HG03457 (cell line): ENCODE results near the gene RGL3.
"Not testable (repeated sequence)": the region's sequence is repeated elsewhere in the genome, so short reads cannot be mapped to it uniquely, and the experiment has no call there.

Source experiments
- ATAC-seq: cut with Tn5 transposase; IDR thresholded peaks from one replicate; pipeline ENCODE4 v1.9.1; 2021; ENCODE audit warnings: moderate number of reproducible peaks; ENCODE audit not compliant: unreplicated experiment

Gene RGL3

DNA sequence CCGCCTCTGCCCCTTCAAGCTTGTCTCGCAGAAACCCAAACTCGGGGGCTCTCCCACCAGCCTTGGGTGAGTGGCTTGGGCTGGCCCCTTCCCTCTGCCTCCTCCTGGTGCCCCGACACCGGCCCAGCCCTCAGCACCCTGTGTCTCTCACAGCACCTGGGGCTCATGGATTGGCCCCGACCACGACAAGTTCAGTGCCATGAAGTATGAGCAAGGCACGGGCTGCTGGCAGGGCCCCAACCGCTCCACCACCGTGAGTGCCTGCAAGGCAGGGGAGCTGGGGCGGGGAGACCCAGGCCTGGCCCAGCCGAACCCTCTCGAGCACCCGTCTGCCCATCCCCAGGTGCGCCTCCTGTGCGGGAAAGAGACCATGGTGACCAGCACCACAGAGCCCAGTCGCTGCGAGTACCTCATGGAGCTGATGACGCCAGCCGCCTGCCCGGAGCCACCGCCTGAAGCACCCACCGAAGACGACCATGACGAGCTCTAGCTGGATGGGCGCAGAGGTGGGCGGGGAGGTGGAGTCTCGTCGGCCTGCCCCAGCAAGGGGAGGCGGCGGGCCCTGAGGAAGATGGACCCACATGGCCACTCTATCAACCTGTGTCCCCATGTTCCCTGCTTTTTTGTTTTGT is 29.9 kb upstream of the RGL3 start:
- no peak for ATAC-seq

DNA sequence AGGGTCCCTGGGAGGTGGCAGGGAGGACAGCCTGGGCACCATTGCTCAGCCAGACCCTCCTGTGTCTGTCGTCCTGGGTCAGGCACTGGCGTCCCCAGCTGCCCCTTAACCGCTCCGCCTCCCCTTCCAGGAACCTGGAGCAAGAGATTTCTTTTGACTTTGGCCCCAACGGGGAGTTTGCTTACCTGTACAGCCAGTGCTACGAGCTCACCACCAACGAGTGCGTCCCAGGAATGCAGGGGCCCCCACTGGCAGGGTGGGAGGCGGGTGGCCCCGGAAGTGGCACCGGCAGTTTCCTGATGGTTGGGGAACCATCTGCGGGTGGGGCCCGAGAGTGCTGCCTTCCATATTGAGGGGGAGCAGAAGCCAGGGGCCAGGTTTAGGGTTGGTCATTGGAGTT is 29.3 kb upstream of the RGL3 start:
- ATAC-seq = no peak

DNA sequence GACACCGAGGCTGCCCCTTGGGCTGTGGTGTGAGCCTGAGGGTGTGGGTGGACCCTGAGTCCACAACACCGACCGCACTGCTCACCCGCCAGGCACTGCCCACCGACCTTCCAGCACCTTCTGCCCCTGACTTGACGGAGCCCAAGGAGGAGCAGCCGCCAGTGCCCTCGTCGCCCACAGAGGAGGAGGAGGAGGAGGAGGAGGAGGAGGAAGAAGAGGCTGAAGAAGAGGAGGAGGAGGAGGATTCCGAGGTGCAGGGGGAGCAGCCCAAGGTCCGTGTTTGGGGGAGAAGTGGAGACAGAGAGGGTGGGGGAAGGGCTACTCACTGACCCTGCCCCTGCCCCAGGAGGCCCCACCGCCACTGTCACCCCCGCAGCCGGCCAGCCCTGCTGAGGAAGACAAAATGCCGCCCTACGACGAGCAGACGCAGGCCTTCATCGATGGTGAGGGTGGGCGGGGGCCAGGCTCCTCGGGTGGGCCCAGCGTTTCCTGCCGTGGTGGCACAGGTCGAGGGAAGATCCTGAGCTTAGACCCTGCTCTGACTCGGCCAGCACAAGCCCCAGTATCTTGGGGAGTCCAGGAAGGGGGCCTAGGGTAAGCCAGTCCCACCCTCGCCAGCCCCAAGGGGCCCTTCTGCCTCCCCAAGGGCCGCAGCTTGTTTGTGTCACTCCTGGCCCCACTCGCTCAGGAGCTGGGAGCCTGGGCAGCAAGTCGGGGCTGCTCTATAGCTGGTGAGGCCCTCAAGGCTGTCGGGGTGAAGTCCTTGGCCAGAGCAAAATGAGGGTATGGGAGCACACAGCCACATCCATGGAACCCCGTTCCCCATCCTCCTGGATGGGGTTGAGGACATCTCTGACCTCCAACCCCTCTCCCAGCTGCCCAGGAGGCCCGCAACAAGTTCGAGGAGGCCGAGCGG is 28.5 kb upstream of the RGL3 start:
- ATAC-seq = no peak

DNA sequence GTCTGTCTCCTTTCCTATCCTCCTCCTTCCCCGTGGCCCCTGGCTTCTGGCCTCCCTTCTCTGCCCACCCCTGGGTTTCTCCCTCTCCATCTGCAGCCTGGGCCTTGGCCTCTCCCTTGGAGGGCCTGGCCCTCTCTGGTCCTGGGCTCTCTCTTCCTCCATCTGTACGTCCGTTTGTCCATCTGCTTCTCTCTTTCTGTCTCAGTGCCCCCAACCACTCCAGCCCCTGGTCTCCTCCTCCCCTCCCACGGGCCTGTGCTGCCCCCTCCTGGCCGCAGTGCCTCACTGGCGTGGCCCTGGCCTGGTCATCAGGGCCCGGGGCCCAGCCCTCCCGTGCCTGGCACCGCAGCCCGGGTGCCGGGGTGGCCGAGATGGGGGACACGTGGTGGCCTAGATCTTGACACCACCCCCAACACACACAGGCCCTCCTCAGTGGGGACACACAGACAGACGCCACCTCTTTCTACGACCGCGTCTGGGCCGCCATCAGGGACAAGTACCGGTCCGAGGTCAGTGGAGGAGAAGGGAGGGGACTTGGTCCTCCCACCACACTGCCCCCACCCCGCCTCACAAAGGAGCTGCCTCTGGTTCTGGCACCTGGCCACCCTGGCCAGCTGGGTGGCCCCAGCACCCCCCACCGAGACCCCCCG is 27.7 kb upstream of the RGL3 start:
- ATAC-seq = no peak

DNA sequence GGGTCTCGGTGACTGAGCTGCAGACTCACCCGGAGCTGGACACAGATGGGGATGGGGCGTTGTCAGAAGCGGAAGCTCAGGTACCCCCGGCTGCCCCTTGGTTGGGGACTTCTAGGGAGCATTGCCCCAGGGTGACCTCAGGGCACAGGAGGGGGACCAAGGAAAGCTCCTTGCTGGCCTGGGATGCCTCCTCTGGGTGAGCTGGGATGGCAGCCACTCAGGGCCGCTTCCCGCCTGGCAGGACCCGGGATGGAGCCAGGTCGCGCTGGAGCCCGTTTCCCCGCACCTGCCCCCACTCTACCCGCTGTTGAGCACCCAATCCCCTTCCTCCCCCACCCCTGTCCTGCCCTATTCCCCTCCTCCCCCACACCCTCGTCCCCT is 27.1 kb upstream of the RGL3 start:
- ATAC-seq = no peak

DNA sequence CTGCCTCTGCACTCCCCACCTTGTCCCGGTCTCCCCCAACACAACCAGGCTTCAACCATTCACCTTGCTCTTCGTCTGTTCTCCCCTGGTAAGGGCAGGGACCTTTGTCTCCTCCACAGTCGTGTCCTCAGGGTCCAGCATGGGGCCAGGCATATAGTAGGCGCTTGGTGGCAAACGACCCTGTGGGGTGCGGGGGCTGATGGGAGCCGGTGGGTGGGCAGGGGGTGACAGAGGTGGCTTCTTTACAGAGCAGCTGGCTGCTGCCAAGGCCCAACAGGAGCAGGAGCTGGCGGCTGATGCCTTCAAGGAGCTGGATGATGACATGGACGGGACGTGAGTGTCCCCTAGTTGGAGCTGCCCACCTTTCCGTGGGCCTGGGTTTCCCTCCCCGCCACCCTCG is 26.0 kb upstream of the RGL3 start:
- ATAC-seq = no peak

DNA sequence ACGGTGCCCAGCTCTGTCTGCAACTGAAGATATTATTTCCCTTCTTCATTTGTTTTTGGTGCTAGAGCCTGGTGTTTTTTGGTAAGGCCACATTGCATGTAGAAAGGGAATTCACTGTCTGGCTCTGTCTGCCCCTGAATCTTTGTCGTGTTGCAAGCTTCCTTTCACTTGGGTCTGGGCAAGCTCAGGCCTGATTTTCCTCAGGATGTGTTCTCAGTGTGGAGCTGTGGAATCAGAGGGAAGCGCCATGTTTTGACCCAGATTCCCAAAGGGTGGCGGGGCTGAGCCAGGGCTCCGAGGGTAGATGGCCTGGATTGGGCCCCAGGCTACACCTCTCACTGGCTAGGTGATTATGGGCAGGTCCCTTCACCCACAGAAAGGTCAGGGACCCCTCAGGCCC is 24.9 kb upstream of the RGL3 start:
- ATAC-seq = no peak

DNA sequence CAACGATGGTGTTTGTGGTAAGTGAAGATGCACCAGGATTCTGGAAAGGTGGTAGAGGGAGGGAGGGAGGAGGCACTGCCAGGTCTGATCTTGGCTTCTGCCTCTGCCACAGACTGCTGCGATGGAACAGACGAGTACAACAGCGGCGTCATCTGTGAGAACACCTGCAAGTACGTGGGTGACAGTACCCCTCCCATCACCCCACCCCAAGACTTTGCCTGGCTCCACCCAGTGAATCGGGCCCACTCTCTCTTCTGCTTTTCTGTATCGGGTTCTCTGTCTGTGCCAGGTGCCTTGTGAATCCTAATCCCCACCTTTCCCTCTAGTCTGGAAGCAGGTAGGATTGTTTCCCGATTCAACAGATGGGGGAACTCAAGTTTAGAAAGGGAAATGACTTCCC is 18.8 kb upstream of the RGL3 start:
- ATAC-seq = no peak

DNA sequence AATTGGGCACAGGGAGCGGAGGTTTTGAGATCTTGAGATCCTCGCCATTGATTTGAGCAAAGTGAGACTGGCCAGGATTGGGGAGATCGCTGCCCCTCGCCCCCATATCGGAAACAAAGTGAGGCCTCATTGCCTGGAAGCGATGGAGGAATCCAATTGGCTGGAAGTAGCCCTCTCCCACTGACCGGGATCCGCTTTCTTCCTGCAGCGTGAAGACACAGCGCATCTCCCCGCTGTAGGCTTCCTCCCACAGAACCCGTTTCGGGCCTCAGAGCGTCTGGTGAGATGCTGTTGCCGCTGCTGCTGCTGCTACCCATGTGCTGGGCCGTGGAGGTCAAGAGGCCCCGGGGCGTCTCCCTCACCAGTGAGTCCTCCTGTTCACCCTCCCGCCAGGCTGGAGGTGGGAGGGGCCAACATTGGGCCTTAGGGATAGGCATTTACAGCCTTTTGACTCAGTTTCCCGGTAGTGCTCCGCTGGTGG is 16.8 kb upstream of the RGL3 start:
- ATAC-seq = no peak

- peak; percentile 79 for ATAC-seq
Measured at GRCh38 chr19:11435057-11435832, 16.1 kb upstream of the RGL3 start, which contains the start of the genes ODAD3 and PRKCSH. Gene ODAD3, minus strand, starts transcription at chr19:11435121. Its CDS starts 105 bp downstream, at chr19:11435016. Gene PRKCSH, plus strand, starts transcription at chr19:11435635. Its CDS starts 483 bp downstream, at chr19:11436118.

DNA sequence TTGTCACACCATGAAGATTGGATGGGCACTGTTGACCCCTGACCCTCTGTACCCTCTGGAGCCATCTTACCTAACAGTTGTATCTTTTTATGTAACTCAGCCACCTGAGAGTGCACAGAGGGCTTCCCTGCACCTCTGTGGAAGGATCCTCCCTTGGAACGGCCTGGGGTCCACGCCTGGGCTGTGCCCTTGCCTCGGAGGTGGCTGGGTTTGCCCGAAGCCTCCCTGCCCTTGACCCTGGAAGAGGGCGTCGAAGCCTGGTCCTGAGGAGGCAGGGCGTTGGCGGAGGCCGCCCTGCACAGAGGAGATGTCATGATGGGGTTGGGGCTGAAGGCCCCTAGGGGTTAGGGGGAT is 15.6 kb upstream of the RGL3 start:
- ATAC-seq = peak; percentile 2

DNA sequence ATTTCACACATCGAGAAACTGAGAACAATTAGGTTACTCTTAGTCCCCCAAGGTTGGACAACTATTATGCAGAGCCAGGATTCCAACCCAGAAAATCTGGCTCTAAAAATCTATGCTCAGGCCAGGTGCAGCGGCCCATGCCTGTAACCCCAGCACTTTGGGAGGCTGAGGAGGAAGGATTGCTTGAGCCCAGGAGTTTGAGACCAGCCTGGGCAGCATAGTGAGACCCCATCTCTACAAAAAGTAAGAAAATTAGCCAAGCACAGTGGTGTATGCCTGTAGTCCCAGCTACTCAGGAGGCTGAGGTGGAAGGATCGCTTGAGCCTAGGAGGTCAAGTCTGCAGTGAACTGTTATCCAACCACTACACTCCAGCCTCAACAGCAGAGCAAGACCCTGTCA is 14.4 kb upstream of the RGL3 start:
- not testable (repeated sequence) for ATAC-seq

- ATAC-seq = no peak
Measured at GRCh38 chr19:11426656-11427055, 7.5 kb upstream of the RGL3 start.

DNA sequence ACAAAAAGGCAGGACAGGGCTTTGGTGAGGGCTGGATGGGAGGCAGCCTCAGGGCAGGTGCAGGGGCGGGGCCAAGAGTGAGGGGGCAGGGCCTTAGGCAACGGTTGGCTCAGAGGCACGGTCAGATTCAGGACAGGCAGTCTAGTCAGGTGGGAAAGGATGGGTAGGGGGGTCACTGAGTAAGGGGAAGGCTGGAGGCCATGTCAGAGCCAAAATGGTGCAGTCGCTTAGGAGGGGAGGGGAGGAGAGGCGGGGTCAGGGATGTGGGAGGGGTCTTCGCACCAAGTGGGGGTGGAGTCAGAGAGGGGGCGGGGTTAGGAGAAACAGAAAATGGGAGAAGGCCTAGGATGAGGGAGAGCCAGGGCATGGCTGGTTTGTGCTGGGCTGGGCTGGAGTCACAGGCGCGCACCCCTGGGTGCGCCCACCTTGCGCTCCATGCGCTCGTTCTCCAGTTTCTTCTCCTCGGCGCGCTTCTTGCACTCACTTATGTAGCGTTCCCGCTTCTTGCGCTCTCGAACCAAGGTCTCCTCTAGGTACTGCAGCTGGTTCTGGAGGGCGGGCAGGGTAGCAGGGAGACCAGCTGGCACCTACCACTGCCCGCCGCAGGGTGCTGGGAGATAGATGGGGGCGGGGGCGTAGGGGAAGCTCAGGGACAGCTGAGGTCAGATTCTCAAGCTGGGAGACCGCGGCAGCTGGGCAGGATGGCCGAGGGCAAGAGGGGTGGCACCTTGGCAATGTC is 6.8 kb upstream of the RGL3 start:
- ATAC-seq = no peak

- ATAC-seq = no peak
Measured at GRCh38 chr19:11423791-11424181, 4.7 kb upstream of the RGL3 start.

GRCh38 chr19:11423164-11423790 is 4.2 kb upstream of the RGL3 start:
- no peak for ATAC-seq

- no peak for ATAC-seq
Measured at GRCh38 chr19:11422163-11423065, 3.3 kb upstream of the RGL3 start.

DNA sequence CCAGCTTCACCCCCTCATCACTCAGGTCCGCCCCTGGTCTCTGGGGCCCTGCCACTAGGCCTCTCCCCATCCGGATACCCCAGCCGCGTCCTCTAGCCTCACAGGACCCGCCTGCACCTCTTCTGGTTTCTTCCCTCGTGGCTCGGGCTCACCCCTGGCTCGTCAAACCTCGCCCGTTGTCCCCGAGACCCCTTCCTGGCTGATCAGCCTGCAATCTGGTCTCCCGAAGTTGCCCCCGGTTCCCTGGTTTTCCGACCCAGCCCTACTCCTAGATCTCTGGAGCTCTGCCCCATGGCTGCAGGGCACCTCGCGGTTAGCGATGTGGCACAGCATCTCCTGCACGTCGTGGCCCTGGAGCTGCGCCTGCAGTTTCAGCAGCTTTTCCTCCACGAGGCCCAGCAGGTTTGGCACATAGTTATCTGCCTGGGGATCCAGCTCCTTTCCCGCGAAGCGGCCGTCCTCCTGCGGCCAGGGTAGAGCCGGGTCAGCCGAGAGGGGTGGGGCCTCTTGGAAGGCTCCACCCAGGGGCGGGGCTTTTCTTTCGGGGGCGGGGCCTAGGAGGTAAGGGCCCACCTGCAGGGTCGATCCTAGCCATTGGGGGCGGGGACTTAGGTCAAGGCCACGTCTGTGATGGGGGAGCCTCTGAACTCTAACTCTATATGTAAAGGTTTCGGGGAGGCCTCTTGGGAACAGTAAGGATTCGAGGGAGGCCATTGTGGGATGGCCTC is 2.4 kb upstream of the RGL3 start:
- ATAC-seq = no peak
